Trophoblast cell (in vitro differentiated cells and primary cell): Measurements from ENCODE around the gene LRRC25.

ENCODE experiments used
- DNase-seq, 2 donors: peaks; one replicate each; pipeline ENCODE4 v3.0.0-alpha.2; 2016
- H2AFZ ChIP-seq: 2 replicates; pipeline ENCODE4 v1.6.1; 2013; ENCODE audit warnings: low read length, moderate library complexity, mild to moderate bottlenecking; ENCODE audit not compliant: insufficient read depth, poor library complexity
- H2AK5ac ChIP-seq: 2 replicates; pipeline ENCODE4 v1.6.1; 2013; ENCODE audit warnings: mild to moderate bottlenecking, low read length
- H2BK120ac ChIP-seq: 2 replicates; pipeline ENCODE4 v1.6.1; 2013; ENCODE audit warnings: low read length, mild to moderate bottlenecking, moderate library complexity; ENCODE audit not compliant: insufficient read depth, poor library complexity
- H2BK12ac ChIP-seq: 2 replicates; pipeline ENCODE4 v1.6.1; 2013; ENCODE audit warnings: mild to moderate bottlenecking, low read length, moderate library complexity
- H2BK5ac ChIP-seq: 2 replicates; pipeline ENCODE4 v1.6.1; 2013; ENCODE audit warnings: low read length, low read depth, moderate library complexity, mild to moderate bottlenecking; ENCODE audit not compliant: poor library complexity
- H3K14ac ChIP-seq: 2 replicates; pipeline ENCODE4 v1.6.1; 2013; ENCODE audit warnings: mild to moderate bottlenecking, low read length
- H3K18ac ChIP-seq: 2 replicates; pipeline ENCODE4 v1.6.1; 2013; ENCODE audit warnings: mild to moderate bottlenecking, low read length
- H3K23ac ChIP-seq: 2 replicates; pipeline ENCODE4 v1.6.1; 2013; ENCODE audit warnings: low read length
- H3K27ac ChIP-seq: 2 replicates; pipeline ENCODE4 v1.5.1; 2013; ENCODE audit warnings: low read depth, mild to moderate bottlenecking, inconsistent platforms, low read length, moderate library complexity
- H3K27me3 ChIP-seq: 2 replicates; pipeline ENCODE4 v1.6.1; 2013; ENCODE audit warnings: inconsistent platforms, mild to moderate bottlenecking, low read length, moderate library complexity; ENCODE audit not compliant: insufficient read depth
- H3K36me3 ChIP-seq, 2 experiments: 1 replicate in 1 of 2; 2 replicates in 1 of 2; pipeline ENCODE4 v1.6.1; 2013; ENCODE audit warnings: low read length in 2 of 2, mild to moderate bottlenecking in 2 of 2, moderate library complexity in 1 of 2; ENCODE audit not compliant: insufficient read depth in 2 of 2, control insufficient read depth in 1 of 2
- H3K4ac ChIP-seq: 2 replicates; pipeline ENCODE4 v1.6.1; 2013; ENCODE audit warnings: low read depth, mild to moderate bottlenecking, low read length, moderate library complexity
- H3K4me1 ChIP-seq, 2 experiments: 1 replicate in 1 of 2; 2 replicates in 1 of 2; pipeline ENCODE4 v1.6.1; 2013; ENCODE audit warnings: low read length in 2 of 2, mild to moderate bottlenecking in 2 of 2, moderate library complexity in 1 of 2; ENCODE audit not compliant: insufficient read depth in 2 of 2, control insufficient read depth in 1 of 2
- H3K4me2 ChIP-seq: 2 replicates; pipeline ENCODE4 v1.6.1; 2013; ENCODE audit warnings: inconsistent platforms, mild to moderate bottlenecking, low read length, moderate library complexity
- H3K4me3 ChIP-seq: 2 replicates; pipeline ENCODE4 v1.5.1; 2013; ENCODE audit warnings: mild to moderate bottlenecking, low read depth, low read length, inconsistent platforms
- H3K79me1 ChIP-seq: one replicate; pipeline ENCODE4 v1.6.1; 2013; ENCODE audit warnings: low read length
- H3K79me2 ChIP-seq: 2 replicates; pipeline ENCODE4 v1.6.1; 2013; ENCODE audit warnings: low read length, mild to moderate bottlenecking; ENCODE audit not compliant: control insufficient read depth, insufficient read depth, poor library complexity
- H3K9ac ChIP-seq: 2 replicates; pipeline ENCODE4 v1.6.1; 2013; ENCODE audit warnings: mild to moderate bottlenecking, low read length
- H3K9me3 ChIP-seq: 2 replicates; pipeline ENCODE4 v1.6.1; 2013; ENCODE audit warnings: low read depth, mild to moderate bottlenecking, control low read depth, inconsistent platforms, low read length; ENCODE audit not compliant: insufficient read depth
- H4K12ac ChIP-seq: 2 replicates; pipeline ENCODE4 v1.6.1; 2013; ENCODE audit warnings: low read depth, mild to moderate bottlenecking, low read length, moderate library complexity
- H4K8ac ChIP-seq: 2 replicates; pipeline ENCODE4 v1.6.1; 2013; ENCODE audit warnings: low read depth, mild to moderate bottlenecking, low read length, moderate library complexity
- H4K91ac ChIP-seq: one replicate; pipeline ENCODE4 v1.6.1; 2013; ENCODE audit warnings: low read depth, mild to moderate bottlenecking, low read length, moderate library complexity
- WGBS: extraction: QIAGEN DNeasy Blood & Tissue Kit; methylation state at CpG from one replicate; pipeline ENCODE4 v1.1.7; 2013; ENCODE audit warnings: missing lambda C conversion rate; ENCODE audit not compliant: insufficient read length, insufficient coverage; ENCODE audit errors: extremely low coverage; 5-methylcytosine and 5-hydroxymethylcytosine counted together

LRRC25 gene

DNA sequence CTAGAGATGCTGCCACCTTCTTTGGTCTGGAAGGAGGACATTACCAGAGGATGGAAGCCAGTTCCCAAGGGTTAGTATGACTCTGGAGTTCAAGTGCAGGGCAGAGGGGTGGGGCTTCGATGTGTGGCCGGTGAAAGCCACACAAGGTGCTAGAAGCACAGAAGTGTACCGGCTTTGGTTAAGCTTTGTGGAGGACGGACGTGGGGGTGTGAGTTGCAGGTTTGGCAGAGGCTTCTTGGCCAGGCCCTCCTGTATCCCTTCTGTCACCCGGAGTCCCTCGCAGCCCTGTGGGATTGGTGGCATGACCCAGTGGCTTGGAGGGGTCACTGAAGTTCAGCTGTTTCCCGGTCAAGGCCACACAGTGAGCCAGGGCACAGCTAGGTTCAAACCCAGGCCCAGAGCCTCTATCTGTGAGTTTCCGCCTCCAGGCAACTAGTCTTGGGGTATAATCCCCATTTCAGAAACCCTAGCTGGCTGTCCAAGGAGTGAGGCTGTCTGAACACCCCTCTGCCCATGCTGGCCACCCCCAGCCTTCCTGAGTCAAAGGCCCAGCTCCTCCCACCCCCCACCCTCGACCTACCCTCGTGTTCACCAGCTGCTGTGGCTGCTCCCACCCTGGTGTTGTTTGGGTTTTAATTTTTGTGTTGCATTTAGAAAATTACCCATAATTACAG, 17.2 kb upstream of the LRRC25 start:
- H3K14ac ChIP-seq = no peak overlapping the region
- no peak overlapping the region for H4K8ac ChIP-seq
- no peak for DNase-seq
- no peaks in the 10 kb centered on the region for H3K36me3 ChIP-seq
- peaks cover 27% of the 10 kb centered on the region for H3K79me1 ChIP-seq
- H2BK5ac ChIP-seq = no peak overlapping the region
- no peak overlapping the region for H3K23ac ChIP-seq
- no peak overlapping the region for H3K4me3 ChIP-seq
- H2BK120ac ChIP-seq = no peak overlapping the region
- no peak overlapping the region for H3K9ac ChIP-seq
- H2AK5ac ChIP-seq = peak overlapping the region; percentile 8
- no peak overlapping the region for H3K27ac ChIP-seq
- H4K91ac ChIP-seq = no peak overlapping the region
- H4K12ac ChIP-seq = no peak overlapping the region
- H3K18ac ChIP-seq = no peak overlapping the region
- peaks cover 3% of the 10 kb centered on the region for H3K9me3 ChIP-seq
- no peak overlapping the region for H2BK12ac ChIP-seq
- H3K4me1 ChIP-seq = peaks cover 27 to 29% of the 10 kb centered on the region in 2 experiments
- H3K4ac ChIP-seq = no peak overlapping the region
- no CpG with 5 or more reads among the region's 11 CpGs for WGBS
- H3K27me3 ChIP-seq = no peaks in the 10 kb centered on the region
- no peak overlapping the region for H2AFZ ChIP-seq
- peaks cover 10% of the 10 kb centered on the region for H3K79me2 ChIP-seq
- H3K4me2 ChIP-seq = no peak overlapping the region

DNA sequence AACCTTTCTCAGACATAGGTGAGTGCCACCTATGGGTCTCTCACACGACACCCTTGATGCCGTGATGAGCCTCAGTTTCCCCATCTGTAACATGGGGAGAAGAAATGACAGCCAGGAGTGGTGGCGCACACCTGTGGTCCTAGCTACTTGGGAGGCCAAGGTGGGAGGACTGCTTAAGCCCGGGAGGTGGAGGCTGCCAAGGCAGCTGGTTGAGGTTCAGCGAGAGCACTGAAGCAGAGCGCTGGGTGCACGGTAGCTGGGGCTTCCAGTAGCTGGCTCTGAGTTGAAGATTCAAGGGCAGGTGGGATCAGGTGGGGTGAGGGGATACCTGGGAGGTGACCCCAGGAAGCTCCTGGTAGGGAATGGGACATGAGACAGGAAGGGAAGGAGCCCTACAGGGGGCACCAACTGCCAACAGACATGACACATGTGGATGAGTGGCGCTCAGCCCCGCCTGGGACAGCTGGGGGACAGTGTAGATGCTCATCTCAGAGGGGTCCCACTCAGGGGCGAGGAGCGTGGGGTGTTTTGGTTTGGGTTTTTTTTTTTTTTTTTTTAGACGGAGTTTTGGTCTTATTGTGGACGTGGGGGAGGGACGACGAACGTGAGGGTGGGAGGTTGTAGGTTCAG, 15.3 kb upstream of the LRRC25 start:
- H2BK5ac ChIP-seq = no peak overlapping the region
- no CpG with 5 or more reads among the region's 16 CpGs for WGBS
- no peak overlapping the region for H2BK120ac ChIP-seq

GRCh38 chr19:18408053-18408476, 10.6 kb upstream of the LRRC25 start:
- Histone ChIP-seq H3K4me3 (no peak overlapping the region), H2BK12ac (peak overlapping the region; percentile 82), H3K27me3 (no peaks in the 10 kb centered on the region), H3K4me1 (no peaks in the 10 kb centered on the region), H2BK120ac (peak overlapping the region; percentile 31), H2AK5ac (peak overlapping the region; percentile 93), H3K18ac (no peak overlapping the region), H3K4me2 (no peak overlapping the region), H3K9ac (no peak overlapping the region), H2BK5ac (no peak overlapping the region), H3K14ac (peak overlapping the region; percentile 5), H2AFZ (no peak overlapping the region), H3K79me2 (no peaks in the 10 kb centered on the region), H3K36me3 (no peaks in the 10 kb centered on the region), H3K79me1 (peaks cover 1% of the 10 kb centered on the region), H4K8ac (peak overlapping the region; percentile 56), H3K23ac (no peak overlapping the region), H4K91ac (no peak overlapping the region), H4K12ac (no peak overlapping the region), H3K9me3 (no peaks in the 10 kb centered on the region), H3K4ac (no peak overlapping the region), H3K27ac (no peak overlapping the region)
- no CpG with 5 or more reads among the region's 10 CpGs for WGBS
- DNase-seq = peak; percentile 23 to 53

More for the DNA sequence above, 15.3 kb upstream of the LRRC25 start:
- Histone ChIP-seq H2AFZ (no peak overlapping the region), H3K18ac (no peak overlapping the region), H3K4me2 (no peak overlapping the region), H3K9me3 (peaks cover 1% of the 10 kb centered on the region), H3K23ac (no peak overlapping the region), H3K4me1 (peaks cover 13 to 15% of the 10 kb centered on the region in 2 experiments), H3K36me3 (no peaks in the 10 kb centered on the region), H3K79me2 (peaks cover 5% of the 10 kb centered on the region), H3K9ac (no peak overlapping the region), H3K4me3 (no peak overlapping the region), H3K27me3 (no peaks in the 10 kb centered on the region), H3K14ac (no peak overlapping the region), H4K12ac (no peak overlapping the region), H3K4ac (no peak overlapping the region), H3K27ac (no peak overlapping the region), H2BK12ac (no peak overlapping the region), H2AK5ac (no peak overlapping the region), H4K91ac (no peak overlapping the region), H3K79me1 (peaks cover 13% of the 10 kb centered on the region), H4K8ac (no peak overlapping the region)
- DNase-seq = no peak

- Histone ChIP-seq H4K91ac (no peak overlapping the region), H4K12ac (no peak overlapping the region), H2BK12ac (no peak overlapping the region), H2BK5ac (no peak overlapping the region), H3K4me3 (no peak overlapping the region), H3K27me3 (no peaks in the 10 kb centered on the region), H2AK5ac (peak overlapping the region; percentile 22), H3K4ac (no peak overlapping the region), H4K8ac (no peak overlapping the region), H3K14ac (no peak overlapping the region), H3K18ac (no peak overlapping the region), H3K9ac (no peak overlapping the region), H2BK120ac (no peak overlapping the region), H3K36me3 (no peaks in the 10 kb centered on the region), H3K27ac (no peak overlapping the region), H2AFZ (no peak overlapping the region), H3K4me1 (no peaks in the 10 kb centered on the region), H3K9me3 (no peaks in the 10 kb centered on the region), H3K79me1 (peaks cover 1% of the 10 kb centered on the region), H3K79me2 (no peaks in the 10 kb centered on the region), H3K4me2 (no peak overlapping the region), H3K23ac (no peak overlapping the region)
- no peak for DNase-seq
- whole genome bisulfite sequencing = no CpG with 5 or more reads among the region's 9 CpGs
Measured at GRCh38 chr19:18406749-18407148, 9.3 kb upstream of the LRRC25 start.
